22Rv1 (cell line): ENCODE measurements around the gene TMEM121.

Source experiments
- H3K27ac ChIP-seq: fragments of 450-650 bp; 2 replicates; pipeline ENCODE4 v1.5.1; 2017
- CTCF ChIP-seq: fragments of 450-650 bp; IDR thresholded peaks from 2 replicates; pipeline ENCODE4 v1.5.1; 2017; ENCODE audit warnings: mild to moderate bottlenecking
- ZFX ChIP-seq: fragments of 450-650 bp; IDR thresholded peaks from 2 replicates; pipeline ENCODE4 v1.6.1; 2017; ENCODE audit warnings: antibody characterized with exemption, borderline replicate concordance

The TMEM121 gene

GRCh38 chr14:105525861-105526775, at the start of gene TMEM121:
Gene TMEM121 (plus strand): TSS chr14:105526583. CDS start chr14:105528835, 2,252 bp downstream.
- peak within 1 kb of the TSS; percentile 66; the same call in 1 of the 2 replicates for H3K27ac ChIP-seq
- no peak for TF ChIP-seq ZFX
- TF ChIP-seq CTCF: no peak

- peak overlapping the region; percentile 95 for H3K27ac ChIP-seq
- no peak for TF ChIP-seq ZFX
- TF ChIP-seq CTCF: no peak
Observed at GRCh38 chr14:105476831-105477659, 49.3 kb upstream of the TMEM121 start.

- no peak for TF ChIP-seq ZFX
- H3K27ac ChIP-seq: peak overlapping the region; percentile 100
Observed at GRCh38 chr14:105477660-105478397, 48.6 kb upstream of the TMEM121 start.

- no peak for TF ChIP-seq ZFX
- no peak for TF ChIP-seq CTCF
- H3K27ac ChIP-seq: peak overlapping the region; percentile 100
Observed at GRCh38 chr14:105478398-105479251, 47.8 kb upstream of the TMEM121 start.

GRCh38 chr14:105479431-105480158, 46.8 kb upstream of the TMEM121 start:
- TF ChIP-seq CTCF (no peak), ZFX (no peak)
- H3K27ac ChIP-seq: peak overlapping the region; percentile 100

- peak overlapping the region; percentile 100 for H3K27ac ChIP-seq
- TF ChIP-seq ZFX (no peak), CTCF (no peak)
Observed at GRCh38 chr14:105480199-105480746, 46.1 kb upstream of the TMEM121 start.
